ENCODE results near the gene IL13.

- TF ChIP-seq CTCF (IDR thresholded peaks at IDR 0.05; ENCODE audit: extremely low read depth in 1 of 2, insufficient read depth in 1 of 2, low read depth in 1 of 2, low read length in 2 of 2) (no peak), MAX (IDR thresholded peaks at IDR 0.05; ENCODE audit: insufficient read depth, insufficient read length) (no peak), EZH2 (IDR thresholded peaks at IDR 0.05; ENCODE audit: borderline replicate concordance, low read depth, low read length, severe bottlenecking) (no peak)
Observed at GRCh38 chr5:132611965-132612364, 46.0 kb upstream of the IL13 start.
